NCI-H1694 (cell line): ENCODE data around the gene ILRUN.
"Not testable (repeated sequence)": the region's sequence is repeated elsewhere in the genome, so short reads cannot be mapped to it uniquely, and the experiment has no call there.

Experiments used
- DNase-seq: peaks from one replicate; lab custom pipeline; 2025; lab: John Stamatoyannopoulos, UW

The ILRUN gene

GRCh38 chr6:34696739-34697543, at the start of gene ILRUN:
ILRUN (minus strand) TSS chr6:34696767; CDS start chr6:34696603, 164 bp downstream.
- DNase-seq: peak; percentile 73

- no peak for DNase-seq
Observed at GRCh38 chr6:34745277-34746103, 48.9 kb upstream of the ILRUN start.

GRCh38 chr6:34744294-34744647, 47.7 kb upstream of the ILRUN start:
- not testable (repeated sequence) for DNase-seq

DNA sequence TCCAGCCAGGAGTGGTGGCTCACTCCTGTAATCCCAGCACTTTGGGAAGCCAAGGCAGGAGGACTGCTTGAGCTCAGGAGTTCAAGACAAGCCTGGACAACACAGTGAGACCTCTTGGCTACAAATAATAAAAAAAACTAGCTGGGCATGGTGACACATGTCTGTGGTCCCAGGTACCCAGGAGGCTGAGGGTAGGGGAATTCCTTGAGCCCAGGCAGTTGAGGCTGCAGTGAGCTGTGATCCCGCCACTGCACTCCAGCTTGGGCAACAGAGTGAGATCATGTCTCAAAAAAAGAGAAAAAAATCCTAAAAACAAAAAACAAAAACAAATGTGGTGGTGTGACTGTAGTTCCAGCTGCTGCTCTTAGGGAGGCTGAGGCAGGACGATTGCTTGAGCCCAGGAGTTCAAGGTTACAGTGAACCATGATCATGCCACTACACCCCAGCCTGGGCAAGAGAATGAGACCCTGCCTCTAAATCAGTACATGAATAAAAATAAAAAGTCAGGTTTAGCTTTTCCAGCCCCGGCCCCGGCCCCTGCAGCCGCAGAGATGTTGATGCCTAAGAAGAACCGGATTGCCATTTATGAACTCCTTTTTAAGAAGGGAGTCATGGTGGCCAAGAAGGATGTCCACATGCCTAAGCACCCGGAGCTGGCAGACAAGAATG, 47.2 kb upstream of the ILRUN start:
- no peak for DNase-seq

DNA sequence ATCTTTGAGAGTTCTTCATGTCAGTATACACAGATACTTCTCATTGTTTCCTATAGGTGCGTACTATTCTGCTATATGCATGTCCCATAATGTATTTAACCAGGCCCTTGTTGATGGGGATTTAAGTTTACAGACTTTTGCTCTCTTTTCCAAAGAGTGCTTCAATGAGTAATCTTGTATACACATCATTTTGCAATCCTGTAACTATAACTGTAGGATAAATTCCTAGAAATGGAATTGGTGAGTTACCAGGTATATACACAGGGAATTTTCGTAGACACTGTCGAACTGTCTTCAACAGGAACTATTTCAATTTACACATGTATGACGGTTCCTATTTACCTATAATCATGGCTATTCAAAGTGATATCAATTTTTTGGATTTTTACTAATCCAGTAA, 45.5 kb upstream of the ILRUN start:
- no peak for DNase-seq

- no peak for DNase-seq
Observed at GRCh38 chr6:34736823-34737222, 40.3 kb upstream of the ILRUN start.

DNA sequence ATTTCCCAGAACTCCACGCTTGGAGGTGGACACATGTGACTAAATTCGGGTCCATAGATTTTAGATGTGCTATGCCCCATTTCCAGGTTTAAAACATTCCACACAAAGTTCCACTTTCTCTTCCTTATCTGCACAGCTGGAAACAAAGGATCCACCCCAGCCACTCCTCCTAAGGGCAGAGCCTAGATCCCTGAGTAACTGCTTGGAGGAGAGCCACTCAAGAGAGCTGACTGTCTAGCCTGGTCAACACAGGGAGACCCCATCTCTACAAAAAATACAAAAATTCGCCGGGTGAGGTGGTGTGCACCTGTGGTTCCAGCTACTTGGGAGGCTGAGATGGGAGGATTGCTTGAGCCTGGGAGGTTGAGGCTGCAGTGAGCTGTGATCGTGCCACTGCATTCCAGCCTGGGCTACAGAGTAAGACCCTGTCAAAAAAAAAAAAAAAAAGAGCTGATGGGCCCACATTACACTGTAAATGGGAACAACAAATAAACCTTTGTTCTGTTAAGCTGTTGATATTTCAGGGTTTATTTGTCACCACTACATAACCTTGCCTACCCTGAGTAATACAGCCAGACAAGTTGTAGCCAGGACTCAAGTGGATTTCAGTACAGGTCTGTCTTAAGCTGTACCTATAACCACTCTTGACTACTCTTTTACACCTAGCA, 35.0 kb upstream of the ILRUN start:
- no peak for DNase-seq

DNA sequence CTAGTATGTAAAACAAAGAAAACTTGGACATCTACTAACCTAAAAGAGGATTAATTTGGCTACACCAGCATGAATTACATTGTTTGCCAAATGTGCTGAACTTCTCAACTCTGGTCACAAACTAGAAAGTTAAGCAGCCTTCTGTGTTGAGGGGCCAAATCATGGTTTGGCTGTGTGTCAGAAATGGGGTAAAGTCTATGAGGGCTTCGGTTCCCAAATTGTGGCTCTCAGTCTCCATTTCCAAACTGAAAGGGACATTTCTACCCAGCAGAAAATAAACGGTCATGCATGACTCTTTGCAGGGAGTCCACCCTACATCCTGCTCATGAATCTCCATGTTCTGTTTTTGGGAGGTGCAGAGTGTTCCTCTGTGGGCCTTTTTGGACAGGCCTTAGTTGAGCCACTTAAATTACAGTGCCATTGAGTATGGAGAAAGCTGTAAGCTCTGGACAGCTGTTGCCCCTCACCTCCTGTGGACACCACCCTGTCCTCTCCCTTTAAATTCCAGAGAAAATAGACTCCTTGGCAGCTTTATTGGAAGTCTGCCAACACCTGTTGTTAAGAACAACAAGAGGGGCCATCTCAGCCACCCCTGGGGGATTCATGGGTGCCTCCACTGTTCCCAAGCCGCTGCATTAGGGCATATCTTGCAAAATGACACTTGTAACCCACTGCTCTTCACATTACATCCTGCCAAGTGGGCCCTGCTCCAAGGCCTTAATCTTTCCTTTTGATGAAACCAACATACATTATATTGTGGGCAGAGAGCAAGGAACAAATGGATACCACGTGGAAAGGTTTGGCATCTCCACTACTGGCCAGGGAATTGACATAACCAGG, 33.3 kb upstream of the ILRUN start:
- no peak for DNase-seq

DNA sequence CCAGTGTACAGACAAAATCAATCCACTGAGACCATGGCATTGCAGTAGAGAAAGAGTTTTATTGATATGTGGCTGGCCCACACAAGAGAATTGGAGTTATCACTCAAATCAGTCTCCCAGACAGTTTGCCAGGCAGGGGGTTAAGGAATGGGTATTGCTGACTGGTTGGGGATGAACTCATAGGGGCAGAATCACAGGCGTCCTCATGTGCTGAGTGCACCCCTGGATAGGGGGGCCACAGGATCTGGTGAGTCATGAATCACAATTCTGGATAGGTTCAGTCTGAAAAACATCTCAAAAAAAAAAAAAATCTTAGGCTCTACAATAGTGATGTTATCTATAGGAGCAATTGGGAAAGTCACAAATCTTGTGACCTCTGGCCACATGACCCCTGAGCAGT, 29.5 kb upstream of the ILRUN start:
- no peak for DNase-seq

GRCh38 chr6:34723203-34723602, 26.6 kb upstream of the ILRUN start:
- DNase-seq: no peak

DNA sequence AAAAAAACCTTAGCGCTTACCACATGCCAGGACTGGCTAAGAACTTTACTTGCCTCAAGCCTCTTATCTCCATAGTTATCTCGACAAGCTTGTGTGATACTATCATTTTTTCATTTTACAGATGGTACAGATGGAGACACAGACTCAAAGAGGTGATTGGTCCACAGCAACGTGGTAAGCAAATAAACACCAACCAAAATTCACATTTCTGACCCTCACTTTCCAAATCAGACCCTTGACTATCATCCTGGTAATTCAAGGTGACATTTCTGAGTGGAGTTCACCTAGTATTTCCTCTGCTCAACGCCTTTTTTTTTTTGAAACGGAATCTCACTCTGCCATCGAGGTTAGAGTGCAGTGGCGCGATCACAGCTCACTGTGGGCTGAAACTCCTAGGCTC, 25.9 kb upstream of the ILRUN start:
- DNase-seq: no peak

DNA sequence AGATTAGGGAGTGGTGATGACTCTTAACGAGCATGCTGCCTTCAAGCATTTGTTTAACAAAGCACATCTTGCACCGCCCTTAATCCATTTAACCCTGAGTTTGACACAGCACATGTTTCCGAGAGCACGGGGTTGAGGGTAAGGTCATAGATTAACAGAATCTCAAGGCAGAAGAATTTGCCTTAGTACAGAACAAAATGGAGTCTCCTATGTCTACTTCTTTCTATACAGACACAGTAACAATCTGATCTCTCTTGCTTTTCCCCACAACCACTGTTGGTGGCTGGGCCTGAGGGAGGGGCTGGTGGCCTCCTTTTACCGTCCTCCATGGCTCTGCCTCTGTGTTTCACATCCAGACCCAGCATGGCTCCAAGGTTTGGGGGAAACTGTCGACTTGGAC, 23.6 kb upstream of the ILRUN start:
- not testable (repeated sequence) for DNase-seq

DNA sequence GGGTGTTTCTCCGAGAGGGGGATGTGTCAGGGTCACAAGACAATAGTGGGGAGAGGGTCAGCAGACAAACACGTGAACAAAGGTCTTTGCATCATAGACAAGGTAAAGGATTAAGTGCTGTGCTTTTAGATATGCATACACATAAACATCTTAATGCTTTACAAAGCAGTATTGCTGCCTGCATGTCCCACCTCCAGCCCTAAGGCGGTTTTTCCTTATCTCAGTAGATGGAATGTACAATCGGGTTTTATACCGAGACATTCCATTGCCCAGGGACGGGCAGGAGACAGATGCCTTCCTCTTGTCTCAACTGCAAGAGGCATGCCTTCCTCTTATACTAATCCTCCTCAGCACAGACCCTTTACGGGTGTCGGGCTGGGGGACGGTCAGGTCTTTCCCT, 23.1 kb upstream of the ILRUN start:
- not testable (repeated sequence) for DNase-seq

- no peak for DNase-seq
Observed at GRCh38 chr6:34718976-34719375, 22.4 kb upstream of the ILRUN start.

DNA sequence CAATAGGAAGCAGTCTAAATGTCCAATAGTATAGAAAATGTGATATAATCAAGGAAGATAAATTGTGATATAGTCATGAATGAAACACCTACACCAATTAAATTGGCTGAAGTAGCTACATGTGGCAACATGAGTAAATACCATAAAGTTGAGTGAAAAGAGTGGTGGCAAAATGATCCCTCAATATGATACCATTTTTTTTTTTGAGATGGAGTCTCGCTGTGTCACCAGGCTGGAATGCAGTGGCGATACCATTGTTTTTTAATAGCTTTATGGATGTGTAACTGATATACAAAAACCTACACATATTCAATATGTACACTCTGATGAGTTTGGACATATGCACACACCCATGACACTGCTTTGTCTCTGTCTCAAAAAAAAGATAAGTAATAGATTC, 20.9 kb upstream of the ILRUN start:
- DNase-seq: no peak

- DNase-seq: no peak
Observed at GRCh38 chr6:34714663-34715062, 18.1 kb upstream of the ILRUN start.

GRCh38 chr6:34712881-34713280, 16.3 kb upstream of the ILRUN start:
- DNase-seq: not testable (repeated sequence)

GRCh38 chr6:34709386-34709785, 12.8 kb upstream of the ILRUN start:
- DNase-seq: peak; percentile 83

DNA sequence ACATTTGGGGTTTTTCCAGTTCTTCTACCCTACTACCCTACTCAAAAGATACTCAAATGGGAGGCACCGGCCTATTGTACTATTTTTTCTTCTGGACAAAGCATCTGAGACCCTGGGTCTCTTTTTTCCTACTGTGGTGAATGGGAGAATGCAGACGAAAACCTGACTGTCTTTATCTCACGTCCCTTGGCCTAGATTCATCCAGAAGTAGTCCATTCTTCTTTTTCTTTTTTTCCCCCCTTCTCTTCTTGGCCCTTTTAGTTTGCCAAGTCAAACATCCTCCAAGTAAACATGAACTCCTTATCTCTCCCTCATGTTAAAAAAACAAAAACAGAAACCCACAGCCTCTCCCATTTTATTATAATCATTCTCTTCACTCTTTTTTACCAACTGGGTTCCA, 8.7 kb upstream of the ILRUN start:
- DNase-seq: no peak

DNA sequence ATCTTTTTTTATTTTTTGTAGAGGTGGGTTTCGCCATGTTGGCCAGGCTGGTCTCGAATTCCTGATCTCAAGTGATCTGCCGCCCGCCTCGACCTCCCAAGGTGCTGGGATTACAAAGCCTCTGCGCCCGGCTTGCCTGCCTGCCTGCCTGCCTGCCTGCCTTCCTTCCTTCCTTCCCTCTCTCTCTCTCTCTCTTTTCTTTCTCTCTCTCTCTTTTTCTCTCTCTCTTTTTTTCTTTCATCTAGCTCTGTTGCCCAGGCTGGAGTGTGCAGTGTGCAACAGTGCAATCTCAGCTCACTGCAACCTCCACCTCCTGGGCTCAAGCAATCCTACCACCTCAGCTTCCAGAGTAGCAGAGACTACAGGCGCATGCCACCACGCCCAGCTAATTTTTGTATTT, 4.6 kb upstream of the ILRUN start:
- no peak for DNase-seq

- no peak for DNase-seq
Observed at GRCh38 chr6:34697904-34698559, 1.5 kb upstream of the ILRUN start.
